HG03575 (cell line): Measurements from ENCODE around the gene SERPINB6.
"Not testable (repeated sequence)": the region's sequence is repeated elsewhere in the genome, so short reads cannot be mapped to it uniquely, and the experiment has no call there.

ENCODE experiments used
- ATAC-seq: cut with Tn5 transposase; IDR thresholded peaks from one replicate; pipeline ENCODE4 v1.9.1; 2021; ENCODE audit not compliant: unreplicated experiment, insufficient number of reproducible peaks, low FRiP score; ENCODE audit errors: extremely low read depth

SERPINB6 gene

DNA sequence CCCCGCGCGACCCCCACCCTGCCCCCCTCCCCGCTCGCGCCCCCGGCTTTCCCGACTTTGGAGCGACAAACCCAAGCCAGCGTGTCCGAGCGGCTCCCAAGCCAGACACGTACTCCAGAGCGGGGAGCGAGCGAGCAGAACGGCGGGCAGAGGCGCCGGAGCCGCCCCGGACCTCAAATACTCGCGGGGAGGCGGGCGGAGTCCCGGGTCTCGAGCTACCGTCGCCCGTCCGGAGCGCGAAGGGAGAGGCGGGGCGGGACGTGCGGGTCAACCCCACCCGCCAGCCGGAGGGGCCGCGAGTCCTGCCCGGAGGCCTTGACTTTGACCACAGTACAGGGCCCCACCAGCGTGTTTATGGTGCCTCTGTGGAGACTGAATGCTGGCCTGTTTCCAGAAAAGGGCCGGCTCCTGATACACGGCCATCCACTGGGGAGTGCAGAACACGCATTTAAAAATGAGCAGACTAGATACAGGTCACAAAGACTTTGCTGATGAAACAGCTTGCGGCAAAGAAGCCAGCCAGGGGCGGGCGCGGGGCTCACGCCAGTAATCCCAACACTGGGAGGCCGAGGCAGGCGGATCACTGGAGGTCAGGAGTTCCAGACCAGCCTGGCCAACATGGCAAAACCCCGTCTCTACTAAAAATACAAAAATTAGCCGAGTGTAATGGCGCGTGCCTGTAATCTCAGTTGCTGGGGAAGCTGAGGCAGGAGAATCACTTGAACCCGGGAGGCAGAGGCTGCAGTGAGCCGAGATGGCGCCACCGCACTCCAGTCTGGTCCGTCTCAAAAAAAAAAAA lies at the start of gene SERPINB6:
TSS of gene SERPINB6 (minus strand) at position 148 of the 799 bp plus-strand sequence. CDS start 12,235 bp downstream, outside the sequence.
- ATAC-seq, result no peak

DNA sequence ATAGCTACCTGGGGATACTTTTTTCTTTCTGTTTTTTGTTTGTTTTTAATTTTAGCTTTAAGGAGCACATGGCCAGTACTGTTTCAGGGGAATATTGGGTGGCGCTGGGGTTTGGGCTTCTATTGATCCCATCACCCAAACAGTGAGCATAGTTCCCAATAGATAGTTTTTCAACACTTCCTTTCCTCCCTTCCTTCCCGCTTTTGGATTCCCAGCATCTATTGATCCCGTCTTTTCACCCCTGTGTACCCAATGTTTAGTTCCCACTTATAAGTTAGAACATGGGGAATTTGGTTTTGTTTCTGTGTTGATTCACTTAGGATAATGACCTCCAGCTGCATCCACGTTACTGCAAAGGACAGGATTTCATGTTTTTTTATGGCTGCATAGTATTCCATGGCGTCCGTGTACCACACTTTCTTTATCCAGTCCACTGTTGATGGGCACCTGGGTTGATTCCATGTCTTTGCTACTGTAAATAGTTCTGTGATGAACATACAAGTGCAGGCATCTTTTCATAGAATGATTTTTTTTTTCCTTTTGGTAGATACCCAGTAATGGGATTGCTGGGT lies 48.5 kb upstream of the SERPINB6 start:
- no peak for ATAC-seq

DNA sequence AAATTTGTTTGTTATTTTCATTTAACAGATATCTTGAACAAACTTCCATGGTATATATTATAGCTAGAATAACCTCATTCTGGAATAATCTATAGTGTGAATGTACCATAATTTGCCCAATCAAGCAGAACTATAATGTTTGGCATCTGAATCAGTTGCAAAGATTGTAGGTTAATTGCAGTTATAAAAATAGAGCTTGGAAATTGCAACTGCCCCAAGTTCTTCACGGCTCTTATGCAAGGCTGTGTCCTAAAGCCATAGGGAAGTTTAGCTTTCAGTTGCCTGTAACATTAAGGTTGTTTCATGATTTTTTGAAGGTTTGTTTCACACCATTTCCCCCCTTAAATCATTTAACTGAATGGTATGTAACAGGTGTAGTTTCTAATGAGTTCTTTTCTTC lies 47.7 kb upstream of the SERPINB6 start:
- ATAC-seq, result no peak

DNA sequence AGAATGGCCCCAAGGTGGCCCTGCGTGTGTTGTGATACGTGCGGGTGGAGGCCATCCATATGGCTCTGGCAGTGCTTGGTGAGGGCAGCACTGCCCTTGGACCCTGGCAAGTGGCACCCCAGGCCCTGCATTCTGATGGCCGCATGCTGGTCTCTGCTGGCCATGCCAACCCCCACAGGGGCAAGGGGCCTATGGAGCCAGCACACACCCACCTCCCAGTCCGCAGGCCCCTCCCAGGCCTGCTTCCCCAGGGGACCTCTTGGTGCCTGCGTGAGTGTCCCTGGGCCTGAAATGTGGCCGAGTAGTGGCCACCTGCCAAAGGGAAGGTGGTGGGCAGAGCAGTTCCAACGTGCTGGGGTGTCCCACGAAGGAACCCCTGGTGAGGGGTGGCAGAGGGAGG lies 45.9 kb upstream of the SERPINB6 start:
- no peak for ATAC-seq

DNA sequence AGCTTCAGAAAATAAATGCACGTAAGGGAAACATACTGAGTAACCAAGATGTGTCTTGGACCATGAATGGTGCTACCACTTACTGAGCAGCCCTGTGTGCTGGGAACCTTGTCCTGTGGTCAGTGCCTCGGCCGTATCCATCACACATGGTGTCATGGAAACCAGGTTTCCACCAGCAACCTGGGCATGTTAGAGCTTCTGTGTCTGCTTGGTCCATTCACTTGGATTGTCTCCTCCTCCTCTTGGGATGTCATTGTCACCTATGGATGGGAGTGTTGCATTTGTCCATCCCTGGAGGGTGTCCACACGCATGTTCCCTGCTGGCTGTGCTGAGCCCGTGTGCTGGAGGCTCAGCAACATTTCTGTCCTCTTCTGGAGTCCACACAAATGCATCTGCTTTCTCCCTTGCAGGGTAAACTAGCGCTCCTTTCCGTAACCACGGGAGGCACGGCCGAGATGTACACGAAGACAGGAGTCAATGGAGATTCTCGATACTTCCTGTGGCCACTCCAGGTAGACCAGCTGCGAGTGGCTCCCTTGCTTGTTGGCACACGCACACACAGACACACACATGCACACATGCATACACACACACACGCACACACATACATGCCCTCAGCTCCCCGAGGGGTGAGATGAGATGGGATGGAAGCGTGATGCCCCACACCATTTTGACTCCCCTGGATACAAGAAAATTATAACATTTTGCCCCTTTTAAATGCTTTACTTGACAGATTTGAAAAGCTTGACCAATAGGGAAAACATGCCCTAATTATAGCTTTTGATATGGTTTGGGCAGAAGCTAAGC lies 45.3 kb upstream of the SERPINB6 start:
- ATAC-seq, result no peak

DNA sequence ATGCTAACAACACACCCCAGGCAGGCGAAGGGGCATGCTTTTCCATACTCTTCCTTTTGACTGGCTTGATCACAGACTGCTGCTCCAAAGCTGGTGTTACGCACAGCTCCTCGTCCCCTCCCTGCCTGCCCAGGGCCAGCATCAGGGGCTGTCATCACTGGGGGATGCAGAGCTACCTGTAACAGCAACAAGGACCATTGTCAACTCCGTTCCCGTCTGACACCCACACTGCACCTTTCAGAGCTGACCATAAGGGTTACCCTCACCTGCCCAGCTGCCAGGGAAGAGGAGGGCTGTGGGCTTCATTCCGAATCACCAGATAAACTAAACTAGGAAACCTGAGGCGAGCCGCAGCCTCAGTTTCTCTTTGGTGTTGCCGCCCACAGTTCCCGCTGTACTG lies 43.8 kb upstream of the SERPINB6 start:
- no peak for ATAC-seq

- no peak for ATAC-seq
These were observed 43.3 kb upstream of the SERPINB6 start for GRCh38 chr6:3014675-3015066.

DNA sequence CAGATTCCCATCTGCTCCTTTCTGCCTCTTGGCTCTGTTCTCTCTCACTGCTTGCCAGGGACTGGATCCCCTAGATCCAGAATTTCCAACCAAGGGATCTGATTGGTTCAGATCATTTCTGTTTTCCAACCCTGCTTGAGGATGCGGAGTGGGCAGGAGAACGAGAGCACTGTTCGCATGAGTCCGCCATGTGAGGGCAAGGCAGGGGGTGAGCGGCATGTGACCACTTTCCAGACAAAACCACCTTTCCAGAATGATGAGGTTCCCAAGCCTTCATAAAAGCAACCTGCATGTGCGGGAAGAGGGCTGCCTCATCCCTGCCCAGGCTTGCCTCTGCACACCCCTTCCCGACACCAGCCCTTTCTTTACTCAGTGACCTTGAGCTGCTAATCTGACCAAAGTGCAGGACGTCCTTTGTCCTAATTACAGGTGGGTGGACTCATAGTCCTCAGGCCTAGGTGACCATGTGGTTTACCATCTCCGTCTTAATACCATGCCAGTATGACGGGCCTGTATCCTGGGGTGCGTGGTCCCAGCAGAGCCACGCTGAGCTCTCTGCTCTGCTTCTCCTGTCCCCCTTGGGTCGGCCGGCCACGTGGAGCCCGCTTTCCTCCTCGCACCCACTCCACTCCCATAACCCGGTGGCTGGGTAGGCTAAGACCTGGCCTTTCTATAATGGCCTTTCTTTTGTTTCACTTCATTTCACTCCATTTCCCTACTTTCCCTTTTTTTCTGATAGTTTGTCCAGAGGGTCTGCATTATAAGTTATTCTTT lies 42.7 kb upstream of the SERPINB6 start:
- ATAC-seq, result no peak

GRCh38 chr6:3013486-3013885 lies 42.1 kb upstream of the SERPINB6 start:
- no peak for ATAC-seq

- no peak for ATAC-seq
These were observed 40.2 kb upstream of the SERPINB6 start for GRCh38 chr6:3011592-3011991.

- no peak for ATAC-seq
These were observed 39.8 kb upstream of the SERPINB6 start for GRCh38 chr6:3011158-3011557.

DNA sequence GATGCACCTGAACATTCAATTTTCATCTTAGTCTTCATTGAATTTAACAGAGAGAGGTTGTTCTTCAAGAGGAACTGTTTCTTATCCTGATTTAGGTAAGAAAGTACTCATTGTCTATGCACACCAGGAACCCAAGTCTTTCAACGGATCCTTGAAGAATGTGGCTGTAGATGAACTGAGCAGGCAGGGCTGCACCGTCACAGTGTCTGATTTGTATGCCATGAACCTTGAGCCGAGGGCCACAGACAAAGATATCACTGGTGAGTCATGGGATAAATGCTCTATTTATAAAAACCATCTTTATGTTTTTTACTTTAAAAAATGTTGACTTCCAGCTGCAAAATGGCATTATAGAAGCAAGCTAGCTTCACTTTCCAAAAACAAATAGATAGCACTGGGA lies 38.6 kb upstream of the SERPINB6 start:
- no peak for ATAC-seq

GRCh38 chr6:3008712-3009265 lies 37.4 kb upstream of the SERPINB6 start:
- not testable (repeated sequence) for ATAC-seq

- no peak for ATAC-seq
These were observed 36.2 kb upstream of the SERPINB6 start for GRCh38 chr6:3007571-3007970.

GRCh38 chr6:3006476-3006875 lies 35.1 kb upstream of the SERPINB6 start:
- no peak for ATAC-seq

- no peak for ATAC-seq
These were observed 34.5 kb upstream of the SERPINB6 start for GRCh38 chr6:3005874-3006273.

DNA sequence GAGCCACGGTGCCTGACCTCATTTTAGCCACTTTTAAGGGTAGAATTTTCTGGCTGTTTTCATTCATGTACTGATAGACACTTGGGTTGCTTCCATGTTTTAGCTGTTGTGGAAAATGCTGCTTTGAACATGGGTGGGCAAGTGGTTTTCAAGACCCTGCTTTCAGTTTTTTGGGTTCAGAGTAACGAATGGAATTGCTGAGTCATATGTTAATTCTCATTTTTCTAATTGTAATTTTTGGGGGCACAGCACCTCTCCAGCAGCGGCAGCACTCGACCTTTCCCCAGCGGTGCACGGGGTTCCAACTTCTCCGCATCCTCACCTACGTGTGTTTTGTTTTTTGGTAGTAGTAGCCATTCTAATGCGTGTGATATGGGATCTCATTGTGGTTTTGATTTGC lies 33.7 kb upstream of the SERPINB6 start:
- no peak for ATAC-seq

GRCh38 chr6:3003226-3003625 lies 31.9 kb upstream of the SERPINB6 start:
- not testable (repeated sequence) for ATAC-seq

DNA sequence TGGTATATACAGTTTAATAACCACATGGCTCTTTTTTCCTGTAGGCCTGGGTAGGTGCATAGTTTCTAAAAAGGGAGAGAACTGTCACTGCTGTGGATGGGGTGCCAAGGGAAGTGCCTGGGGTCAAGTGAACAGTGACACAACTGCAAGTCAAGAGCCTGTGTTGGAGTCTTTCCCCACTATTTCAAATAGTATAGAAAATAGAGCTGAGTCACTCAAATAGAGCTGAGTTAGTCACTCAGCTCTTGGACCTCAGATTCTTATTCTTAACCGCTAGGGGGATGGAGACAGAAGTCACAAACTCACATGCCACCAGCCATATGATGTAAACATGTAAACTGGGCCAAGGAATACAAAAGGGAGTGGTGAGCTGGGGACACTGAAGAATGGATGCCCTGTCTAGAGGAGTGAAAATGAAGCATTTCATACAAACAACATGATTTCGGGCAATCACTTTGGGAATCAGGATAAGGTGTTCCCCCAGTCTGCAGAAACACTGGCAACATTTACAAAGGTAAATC lies 30.5 kb upstream of the SERPINB6 start:
- no peak for ATAC-seq
